Panc1 (cell line): ENCODE data around the gene VWA3B. TPM values are rescaled to one million over a fixed set of nuclear protein-coding genes. Genes with fewer than 3 reads are reported as not detected.

Source experiments
- ATAC-seq: fragments of 200-7000 bp; cut with Tn5 transposase; 2 replicates; pipeline ENCODE4 v1.9.1; 2020; ENCODE audit warnings: mild to moderate bottlenecking, moderate library complexity
- BruUV-seq: library from RNA; stranded (reverse); fragments of 400-500 nt; replicated peaks from 2 replicates; lab custom pipeline; 2021; lab: Mats Ljungman, UMichigan
- CTCF ChIA-PET: fragments of 300-600 bp; sonication (Branson Sonifier 250); formaldehyde crosslinking; loops from one replicate; lab custom pipeline; 2022; ENCODE audit warnings: antibody characterized with exemption; lab: Charles Lee
- POLR2A ChIA-PET: fragments of 300-600 bp; sonication (Branson Sonifier 250); formaldehyde crosslinking; loops from one replicate; lab custom pipeline; 2022; ENCODE audit warnings: antibody characterized with exemption; lab: Charles Lee
- DNase-seq: peaks from one replicate; pipeline ENCODE4 v3.0.0-alpha.2; 2010; ENCODE audit warnings: low read depth, low spot score
- H3K27ac ChIP-seq: 2 replicates; pipeline ENCODE4 v1.5.1; 2011; ENCODE audit warnings: mild to moderate bottlenecking, low read length, inconsistent platforms
- H3K27me3 ChIP-seq: fragments of 200-500 bp; sonication (Bioruptor generic); 2 replicates; pipeline ENCODE4 v1.6.0; 2014; ENCODE audit warnings: low read length, inconsistent platforms; ENCODE audit not compliant: control insufficient read depth, insufficient read depth
- H3K36me3 ChIP-seq: fragments of 200-500 bp; sonication (Bioruptor generic); 2 replicates; pipeline ENCODE4 v1.5.1; 2014; ENCODE audit warnings: inconsistent platforms, mild to moderate bottlenecking, low read length, moderate library complexity; ENCODE audit not compliant: control insufficient read depth, insufficient read depth
- H3K4me1 ChIP-seq: 2 replicates; pipeline ENCODE4 v1.5.1; 2011; ENCODE audit warnings: inconsistent platforms, mild to moderate bottlenecking, low read length, moderate library complexity; ENCODE audit not compliant: control insufficient read depth, insufficient read depth
- H3K4me3 ChIP-seq, 2 experiments: 2 replicates each; pipeline ENCODE4 v1.5.1; 2011 to 2012; ENCODE audit warnings: low read depth in 2 of 2, low read length in 2 of 2, mild to moderate bottlenecking in 2 of 2, inconsistent platforms in 1 of 2, moderate library complexity in 1 of 2
- H3K9me3 ChIP-seq: fragments of 200-500 bp; sonication (Bioruptor generic); 2 replicates; pipeline ENCODE4 v1.5.1; 2014; ENCODE audit warnings: low read depth, mild to moderate bottlenecking, inconsistent platforms, low read length, moderate library complexity; ENCODE audit not compliant: control insufficient read depth, insufficient read depth
- CTCF ChIP-seq: fragments of 450-650 bp; IDR thresholded peaks from 2 replicates; pipeline ENCODE4 v1.5.1; 2017; ENCODE audit warnings: mild to moderate bottlenecking
- POLR2AphosphoS5 ChIP-seq: IDR thresholded peaks from 2 replicates; pipeline ENCODE4 v1.6.1; 2012; ENCODE audit warnings: mild to moderate bottlenecking, low read depth, low read length, moderate library complexity
- REST ChIP-seq, 2 experiments: IDR thresholded peaks; 2 replicates each; pipeline ENCODE4 v1.6.1; 2011 to 2012; ENCODE audit warnings: low read depth in 2 of 2, control low read depth in 1 of 2, low read length in 1 of 2, mild to moderate bottlenecking in 1 of 2, moderate library complexity in 1 of 2; ENCODE audit not compliant: insufficient read depth in 1 of 2
- SIN3A ChIP-seq: IDR thresholded peaks from 2 replicates; pipeline ENCODE4 v1.6.1; 2012; ENCODE audit warnings: low read depth, mild to moderate bottlenecking, low read length, moderate library complexity, borderline replicate concordance; ENCODE audit not compliant: insufficient read depth
- TCF7L2 ChIP-seq: IDR thresholded peaks from 2 replicates; pipeline ENCODE4 v1.6.1; 2011; ENCODE audit warnings: mild to moderate bottlenecking, low read depth, low read length, inconsistent platforms
- in situ Hi-C: cut with HindIII; loops from 2 replicates; pipeline ENCODE4 v1.10.0; 2016; ENCODE audit warnings: low sequenced_read_pairs, low pct_unique_long_range_greater_than_20kb
- intact Hi-C: fragments of 100-400 bp; cut with micrococcal nuclease; formaldehyde crosslinking; loops from one replicate; pipeline ENCODE4 v1.10.0; 2022; ENCODE audit not compliant: unreplicated experiment
- total RNA-seq: library from RNA; stranded (reverse); gene quantifications from one replicate; pipeline ENCODE4 v1.2.1, GENCODE V29; 2021; ENCODE audit not compliant: unreplicated experiment

Gene VWA3B
- total RNA-seq, 1 experiment from 2014 or later: not detected

- H3K27me3 ChIP-seq: peaks cover 24% of the 10 kb centered on the region
- intact Hi-C loops (no loop called here), in situ Hi-C loops (no loop called here)
- no peak for TF ChIP-seq TCF7L2
- TF ChIP-seq REST (IDR thresholded peaks at IDR 0.05; ENCODE audit: insufficient read depth in 1 of 2, low read depth in 2 of 2, low read length in 1 of 2): no peak
- TF ChIP-seq POLR2AphosphoS5: no peak
- TF ChIP-seq CTCF: no peak
- no peak for TF ChIP-seq SIN3A
- no peak overlapping the region for H3K4me3 ChIP-seq
- BruUV-seq: no TSS peak
- no peak overlapping the region for H3K27ac ChIP-seq
- no peaks in the 10 kb centered on the region for H3K9me3 ChIP-seq
- no peaks in the 10 kb centered on the region for H3K4me1 ChIP-seq
- no peaks in the 10 kb centered on the region for H3K36me3 ChIP-seq
- ChIA-PET POLR2A (no interaction called here), CTCF (no interaction called here)
- no peak for ATAC-seq
- DNase-seq: no peak
Measured at GRCh38 chr2:98310010-98310409, 223.0 kb downstream of the VWA3B start.

GRCh38 chr2:98311090-98311489 lies 224.1 kb downstream of the VWA3B start:
- Histone ChIP-seq H3K36me3 (no peaks in the 10 kb centered on the region), H3K4me1 (no peaks in the 10 kb centered on the region), H3K9me3 (no peaks in the 10 kb centered on the region), H3K27me3 (peaks cover 24% of the 10 kb centered on the region), H3K27ac (no peak overlapping the region), H3K4me3 (no peak overlapping the region)
- ATAC-seq (no peak), DNase-seq (no peak)
- BruUV-seq: no TSS peak
- intact Hi-C loops: no loop called here
- POLR2A ChIA-PET: no interaction called here
- in situ Hi-C loops: no loop called here
- CTCF ChIA-PET: no interaction called here
- TF ChIP-seq TCF7L2 (no peak), CTCF (no peak)
